GM12878 (cell line): ENCODE results near the gene SIK3. TPM values are rescaled to one million over a fixed set of nuclear protein-coding genes. Genes with fewer than 3 reads are reported as not detected.

Experiments
- ATAC-seq: fragments of 200-7000 bp; cut with Tn5 transposase; 3 replicates; pipeline ENCODE4 v1.9.1; 2020; ENCODE audit warnings: mild to moderate bottlenecking, moderate library complexity
- BruUV-seq: library from RNA; stranded (reverse); fragments of 400-500 nt; replicated peaks from 2 replicates; lab custom pipeline; 2021; lab: Mats Ljungman, UMichigan
- CTCF ChIA-PET: fragments of 300-600 bp; sonication (Branson Sonifier 250); formaldehyde crosslinking; extraction: SDS; loops from one replicate; lab custom pipeline; 2021; ENCODE audit warnings: inconsistent platforms; lab: Yijun Ruan, JAX
- POLR2A ChIA-PET: fragments of 350-600 bp; formaldehyde crosslinking; extraction: SDS; loops from one replicate; lab custom pipeline; 2021; ENCODE audit warnings: inconsistent platforms; lab: Charles Lee
- RAD21 ChIA-PET: fragments of 300-600 bp; sonication (Branson Sonifier 250); formaldehyde crosslinking; loops from one replicate; lab custom pipeline; 2023; ENCODE audit warnings: antibody characterized with exemption; ENCODE audit not compliant: unreplicated experiment; lab: Charles Lee
- SMC1A ChIA-PET: fragments of 300-600 bp; sonication (Branson Sonifier 250); formaldehyde crosslinking; loops from one replicate; lab custom pipeline; 2023; ENCODE audit not compliant: unreplicated experiment, uncharacterized antibody; lab: Charles Lee
- DNase-seq: peaks from one replicate; pipeline ENCODE4 v3.0.0-alpha.2; 2011; ENCODE audit warnings: low read depth, low spot score
- FAIRE-seq: peaks from 3 replicates; lab custom pipeline; 2011; peaks lifted over from hg19 to GRCh38; lab: Jason Lieb, UNC
- H2AFZ ChIP-seq: 2 replicates; pipeline ENCODE4 v1.6.0; 2011; ENCODE audit warnings: low read depth, low read length, control low read depth; ENCODE audit not compliant: control insufficient read depth
- H3K27ac ChIP-seq: 2 replicates; pipeline ENCODE4 v1.5.1; 2011; ENCODE audit warnings: control low read depth; ENCODE audit not compliant: control insufficient read depth, insufficient read depth
- H3K27me3 ChIP-seq, 2 experiments: replicated peaks in 1 of 2; 2 replicates each; pipeline versions ENCODE4 v1.6.0 to v1.6.1; 2011; ENCODE audit warnings: low read length in 1 of 2; ENCODE audit not compliant: control insufficient read depth in 2 of 2, insufficient read depth in 2 of 2
- H3K36me3 ChIP-seq, 2 experiments: 2 replicates each; pipeline ENCODE4 v1.5.1; 2011; ENCODE audit warnings: low read length in 1 of 2; ENCODE audit not compliant: control insufficient read depth in 2 of 2, insufficient read depth in 2 of 2
- H3K4me1 ChIP-seq: 2 replicates; pipeline ENCODE4 v1.6.1; 2011; ENCODE audit warnings: mild to moderate bottlenecking, low read length, moderate library complexity, mixed read lengths; ENCODE audit not compliant: control insufficient read depth, insufficient read depth
- H3K4me2 ChIP-seq: 2 replicates; pipeline ENCODE4 v1.6.0; 2011; ENCODE audit warnings: control low read depth; ENCODE audit not compliant: control insufficient read depth, insufficient read depth
- H3K4me3 ChIP-seq: fragments of 200-600 bp; sonication (generic); 2 replicates; pipeline ENCODE4 v1.5.1; 2016
- H3K79me2 ChIP-seq: 2 replicates; pipeline ENCODE4 v1.6.0; 2011; ENCODE audit warnings: low read length; ENCODE audit not compliant: control insufficient read depth, insufficient read depth
- H3K9ac ChIP-seq: 2 replicates; pipeline ENCODE4 v1.8.0; 2011; ENCODE audit warnings: low read length, control low read depth, mixed read lengths; ENCODE audit not compliant: control insufficient read depth, insufficient read depth
- H3K9me3 ChIP-seq: replicated peaks from 3 replicates; pipeline ENCODE4 v1.5.1; 2011; ENCODE audit warnings: mild to moderate bottlenecking, low read length; ENCODE audit not compliant: control insufficient read depth, insufficient read depth
- H4K20me1 ChIP-seq: 2 replicates; pipeline ENCODE4 v1.6.0; 2011; ENCODE audit not compliant: control insufficient read depth, insufficient read depth
- CBFB ChIP-seq: IDR thresholded peaks from 2 replicates; pipeline ENCODE4 v1.6.1; 2016; ENCODE audit warnings: antibody characterized with exemption, low read depth
- CTCF ChIP-seq, 3 experiments: IDR thresholded peaks in 2 of 3; conservative IDR thresholded peaks in 1 of 3; 2 replicates each; pipeline ENCODE4 v1.5.1; 2011; ENCODE audit warnings: low read depth in 3 of 3, low read length in 3 of 3, mild to moderate bottlenecking in 3 of 3, control low read depth in 2 of 3, moderate library complexity in 2 of 3, inconsistent platforms in 1 of 3, mixed read lengths in 1 of 3; ENCODE audit not compliant: control insufficient read depth in 2 of 3, insufficient read depth in 1 of 3; ENCODE audit errors: extremely low read depth in 1 of 3
- E2F4 ChIP-seq: IDR thresholded peaks from 2 replicates; pipeline ENCODE4 v1.6.1; 2012; ENCODE audit warnings: low read depth, low read length, improper control_type of control experiment
- E4F1 ChIP-seq: fragments of 450-650 bp; IDR thresholded peaks from 2 replicates; pipeline ENCODE4 v1.6.1; 2018; ENCODE audit warnings: borderline replicate concordance, mild to moderate bottlenecking; ENCODE audit not compliant: partially characterized antibody
- EED ChIP-seq: sonication (generic); IDR thresholded peaks from 2 replicates; pipeline ENCODE4 v1.6.1; 2016; ENCODE audit warnings: antibody characterized with exemption, low read depth
- EP300 ChIP-seq, 2 experiments: fragments of 150-350 bp in 1 of 2; IDR thresholded peaks; 2 replicates each; pipeline ENCODE4 v1.6.1; 2011 to 2012; ENCODE audit warnings: low read depth in 2 of 2, low read length in 2 of 2, borderline replicate concordance in 1 of 2, improper control_type of control experiment in 1 of 2, inconsistent platforms in 1 of 2; ENCODE audit not compliant: control insufficient read depth in 1 of 2
- ETV6 ChIP-seq, 2 experiments: fragments of 450-650 bp in 1 of 2; IDR thresholded peaks in 1 of 2; conservative IDR thresholded peaks in 1 of 2; 2 replicates each; pipeline ENCODE4 v1.6.1; 2014; ENCODE audit warnings: antibody characterized with exemption in 1 of 2, borderline replicate concordance in 1 of 2, low read depth in 1 of 2, mild to moderate bottlenecking in 1 of 2, moderate library complexity in 1 of 2
- EZH2 ChIP-seq: IDR thresholded peaks from 2 replicates; pipeline ENCODE4 v1.6.1; 2012; ENCODE audit warnings: low read depth, mild to moderate bottlenecking, control low read depth, inconsistent platforms, low read length, borderline replicate concordance; ENCODE audit not compliant: control insufficient read depth
- FOXM1 ChIP-seq: IDR thresholded peaks from 2 replicates; pipeline ENCODE4 v1.6.1; 2012; ENCODE audit warnings: low read depth, mild to moderate bottlenecking, inconsistent platforms, low read length, moderate library complexity
- LARP7 ChIP-seq: fragments of 450-650 bp; IDR thresholded peaks from 2 replicates; pipeline ENCODE4 v1.6.1; 2017; ENCODE audit warnings: mild to moderate bottlenecking
- MAX ChIP-seq: IDR thresholded peaks from 2 replicates; pipeline ENCODE4 v1.6.1; 2012; ENCODE audit warnings: low read depth, low read length, improper control_type of control experiment
- MYC ChIP-seq: IDR thresholded peaks from 2 replicates; pipeline ENCODE4 v1.6.1; 2011; ENCODE audit warnings: mild to moderate bottlenecking, low read length, moderate library complexity, inconsistent platforms; ENCODE audit not compliant: insufficient read depth, insufficient replicate concordance, insufficient read length, severe bottlenecking
- NBN ChIP-seq: fragments of 450-650 bp; IDR thresholded peaks from 2 replicates; pipeline ENCODE4 v1.6.1; 2016
- RBBP5 ChIP-seq: fragments of 200-600 bp; sonication (generic); conservative IDR thresholded peaks from 2 replicates; pipeline ENCODE4 v1.6.1; 2016
- RUNX3 ChIP-seq: IDR thresholded peaks from 2 replicates; pipeline ENCODE4 v1.6.1; 2012; ENCODE audit warnings: low read length, inconsistent platforms
- SMARCA5 ChIP-seq: fragments of 450-650 bp; IDR thresholded peaks from 2 replicates; pipeline ENCODE4 v1.6.1; 2017; ENCODE audit warnings: mild to moderate bottlenecking
- WRNIP1 ChIP-seq: IDR thresholded peaks from 2 replicates; pipeline ENCODE4 v1.6.1; 2011; ENCODE audit warnings: low read depth, low read length, improper control_type of control experiment, borderline replicate concordance
- YBX1 ChIP-seq: fragments of 450-650 bp; IDR thresholded peaks from 2 replicates; pipeline ENCODE4 v1.6.1; 2016; ENCODE audit warnings: antibody characterized with exemption
- WGBS: methylation state at CpG from one replicate; pipeline ENCODE4 v1.1.6; 2016; ENCODE audit warnings: low lambda C conversion rate; ENCODE audit not compliant: insufficient replicate concordance, insufficient coverage; ENCODE audit errors: missing lambda C conversion rate; 5-methylcytosine and 5-hydroxymethylcytosine counted together
- in situ Hi-C: fragments of 300-500 bp; cut with MboI; formaldehyde crosslinking; loops from 9 replicates; pipeline ENCODE4 v1.14.3; 2018; ENCODE audit warnings: mixed read lengths
- intact Hi-C: fragments of 100-400 bp; cut with micrococcal nuclease; formaldehyde crosslinking; loops from one replicate; pipeline ENCODE4 v1.14.2; 2022; ENCODE audit not compliant: unreplicated experiment
- polyA plus RNA-seq, 11 experiments: library from polyadenylated mRNA; depleted of rRNA in 4 of 11; unstranded in 6 of 11; stranded (reverse) in 5 of 11; fragments of >200 nt; fragmentation: Nextera tagmentation in 4 of 11; fragmentation: Illumina TruSeq in 1 of 11; extraction: Ambion mirVana in 4 of 11; extraction: Trizol in 1 of 11; gene quantifications; 1 replicate in 1 of 11; 2 replicates in 10 of 11; pipeline versions ENCODE4 v1.2.1 to v1.2.3, GENCODE V29; 2011 to 2016; ENCODE audit warnings: inconsistent platforms in 2 of 11, missing spikeins in 2 of 11, low read depth in 1 of 11
- total RNA-seq, 4 experiments: library from RNA; depleted of rRNA in 3 of 4; stranded (reverse); fragments of >200 nt in 3 of 4; fragmentation: Illumina TruSeq in 1 of 4; extraction: Trizol in 1 of 4; gene quantifications; 2 replicates each; pipeline versions ENCODE4 v1.2.1 to v1.2.3, GENCODE V29; 2013 to 2021

SIK3 gene
- total and polyA plus RNA-seq, 10 of the 15 experiments (the other 5 are each of a cell fraction or from before 2014, with no cell fraction given), result 2.5 to 31.9 (median 11.1) TPM

- SMC1A ChIA-PET, result no interaction called here
- no peaks in the 10 kb centered on the region for H3K4me1 ChIP-seq
- no peaks in the 10 kb centered on the region for H3K36me3 ChIP-seq
- DNase-seq, result no peak
- RAD21 ChIA-PET, result no interaction called here
- H3K9me3 ChIP-seq, result no peaks in the 10 kb centered on the region
- POLR2A ChIA-PET, result no interaction called here
- no peak for TF ChIP-seq E2F4
- no peak for TF ChIP-seq FOXM1
- no peak for TF ChIP-seq MYC
- TF ChIP-seq EZH2, result no peak
- no peak for TF ChIP-seq WRNIP1
- TF ChIP-seq EED, result no peak
- TF ChIP-seq LARP7, result no peak
- TF ChIP-seq RBBP5, result no peak
- no peak for TF ChIP-seq MAX
- no peak for TF ChIP-seq CBFB
- TF ChIP-seq ETV6 (conservative IDR thresholded peaks at IDR 0.05 in 1 of 2, IDR thresholded peaks at IDR 0.05 in 1 of 2; ENCODE audit: borderline replicate concordance in 1 of 2, low read depth in 1 of 2), result no peak
- TF ChIP-seq RUNX3, result no peak
- TF ChIP-seq E4F1, result no peak
- TF ChIP-seq SMARCA5, result no peak
- TF ChIP-seq EP300 (IDR thresholded peaks at IDR 0.05; ENCODE audit: borderline replicate concordance in 1 of 2, control insufficient read depth in 1 of 2, low read depth in 2 of 2, low read length in 2 of 2), result no peak
- TF ChIP-seq YBX1, result no peak
- TF ChIP-seq NBN, result no peak
- no peak for TF ChIP-seq CTCF (IDR thresholded peaks at IDR 0.05 in 2 of 3, conservative IDR thresholded peaks at IDR 0.05 in 1 of 3; ENCODE audit: control insufficient read depth in 2 of 3, extremely low read depth in 1 of 3, insufficient read depth in 1 of 3, low read depth in 3 of 3, low read length in 3 of 3)
- TF ChIP-seq, all 136 proteins: peak for 0
- CTCF ChIA-PET, result interaction anchor here (0.8 kb wide), 1 partner anchor 29 kb away, joined by 3 read pairs; no protein-coding TSS in a partner anchor
- BruUV-seq, result no TSS peak
- in situ Hi-C loops, result no loop called here
- H3K27ac ChIP-seq, result no peak overlapping the region
- no peak overlapping the region for H3K9ac ChIP-seq
- 43% methylated on average over 9 of the region's 9 CpGs for WGBS
- no peaks in the 10 kb centered on the region for H3K27me3 ChIP-seq
- FAIRE-seq (no peak), ATAC-seq (no peak)
- no peak overlapping the region for H3K4me3 ChIP-seq
- H3K79me2 ChIP-seq, result no peaks in the 10 kb centered on the region
- H3K4me2 ChIP-seq, result no peak overlapping the region
- no peak overlapping the region for H2AFZ ChIP-seq
- no peaks in the 10 kb centered on the region for H4K20me1 ChIP-seq
- intact Hi-C loops, result no loop called here
Observed at GRCh38 chr11:116819049-116819448, 279.2 kb downstream of the SIK3 start.
